ENCODE data around the gene SFPQ.

SFPQ gene

GRCh38 chr1:35179908-35180307 lies 13.0 kb downstream of the SFPQ start:
- no peak for DNase-seq (ENCODE audit: low read depth)
- TF ChIP-seq, protein P1, sequence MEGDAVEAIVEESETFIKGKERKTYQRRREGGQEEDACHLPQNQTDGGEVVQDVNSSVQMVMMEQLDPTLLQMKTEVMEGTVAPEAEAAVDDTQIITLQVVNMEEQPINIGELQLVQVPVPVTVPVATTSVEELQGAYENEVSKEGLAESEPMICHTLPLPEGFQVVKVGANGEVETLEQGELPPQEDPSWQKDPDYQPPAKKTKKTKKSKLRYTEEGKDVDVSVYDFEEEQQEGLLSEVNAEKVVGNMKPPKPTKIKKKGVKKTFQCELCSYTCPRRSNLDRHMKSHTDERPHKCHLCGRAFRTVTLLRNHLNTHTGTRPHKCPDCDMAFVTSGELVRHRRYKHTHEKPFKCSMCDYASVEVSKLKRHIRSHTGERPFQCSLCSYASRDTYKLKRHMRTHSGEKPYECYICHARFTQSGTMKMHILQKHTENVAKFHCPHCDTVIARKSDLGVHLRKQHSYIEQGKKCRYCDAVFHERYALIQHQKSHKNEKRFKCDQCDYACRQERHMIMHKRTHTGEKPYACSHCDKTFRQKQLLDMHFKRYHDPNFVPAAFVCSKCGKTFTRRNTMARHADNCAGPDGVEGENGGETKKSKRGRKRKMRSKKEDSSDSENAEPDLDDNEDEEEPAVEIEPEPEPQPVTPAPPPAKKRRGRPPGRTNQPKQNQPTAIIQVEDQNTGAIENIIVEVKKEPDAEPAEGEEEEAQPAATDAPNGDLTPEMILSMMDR (conservative IDR thresholded peaks at IDR 0.05; ENCODE audit: low read depth, low read length): no peak
- no peak overlapping the region for H3K4me3 ChIP-seq (ENCODE audit: low read length)

- no peak for DNase-seq (ENCODE audit: low read depth)
- H3K4me3 ChIP-seq (ENCODE audit: low read length): no peak overlapping the region
- TF ChIP-seq, protein P1 (conservative IDR thresholded peaks at IDR 0.05; ENCODE audit: low read depth, low read length): no peak
Measured at GRCh38 chr1:35178874-35179380, 14.0 kb downstream of the SFPQ start.

- DNase-seq (ENCODE audit: low read depth): no peak
- H3K4me3 ChIP-seq (ENCODE audit: low read length): no peak overlapping the region
- TF ChIP-seq, protein P1 (conservative IDR thresholded peaks at IDR 0.05; ENCODE audit: low read depth, low read length): no peak
Measured at GRCh38 chr1:35178295-35178695, 14.7 kb downstream of the SFPQ start.

DNA sequence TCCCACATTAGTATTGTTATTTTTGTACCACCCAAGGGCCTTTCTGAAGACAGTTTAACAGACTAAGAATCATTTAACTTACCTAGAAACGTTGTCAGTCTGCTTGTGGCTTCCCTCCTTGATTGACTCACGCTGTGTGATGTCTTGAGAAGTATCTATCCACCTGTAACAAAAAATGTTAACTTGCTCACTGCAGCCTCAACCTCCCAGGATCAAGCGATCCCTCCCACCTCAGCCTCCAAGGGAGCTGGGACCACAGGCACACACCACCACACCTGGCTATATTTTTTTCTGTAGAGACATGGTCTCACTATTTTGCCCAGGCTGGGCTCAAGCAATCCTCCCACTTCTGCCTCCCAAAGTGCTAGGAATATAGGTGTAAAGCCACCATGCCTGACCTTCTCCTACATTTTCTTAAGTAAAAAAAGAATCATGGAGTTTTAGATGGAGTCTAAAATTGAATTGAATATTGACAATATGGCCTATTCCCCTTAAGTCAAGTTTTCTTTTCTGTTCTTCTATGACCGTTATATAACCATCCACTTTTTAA lies 15.6 kb downstream of the SFPQ start:
- H3K4me3 ChIP-seq (ENCODE audit: low read length): no peak overlapping the region
- TF ChIP-seq, protein P1 (conservative IDR thresholded peaks at IDR 0.05; ENCODE audit: low read depth, low read length): no peak
- DNase-seq (ENCODE audit: low read depth): no peak

GRCh38 chr1:35175602-35176001 lies 17.3 kb downstream of the SFPQ start:
- TF ChIP-seq, protein P1 (conservative IDR thresholded peaks at IDR 0.05; ENCODE audit: low read depth, low read length): no peak
- DNase-seq (ENCODE audit: low read depth): no peak

DNA sequence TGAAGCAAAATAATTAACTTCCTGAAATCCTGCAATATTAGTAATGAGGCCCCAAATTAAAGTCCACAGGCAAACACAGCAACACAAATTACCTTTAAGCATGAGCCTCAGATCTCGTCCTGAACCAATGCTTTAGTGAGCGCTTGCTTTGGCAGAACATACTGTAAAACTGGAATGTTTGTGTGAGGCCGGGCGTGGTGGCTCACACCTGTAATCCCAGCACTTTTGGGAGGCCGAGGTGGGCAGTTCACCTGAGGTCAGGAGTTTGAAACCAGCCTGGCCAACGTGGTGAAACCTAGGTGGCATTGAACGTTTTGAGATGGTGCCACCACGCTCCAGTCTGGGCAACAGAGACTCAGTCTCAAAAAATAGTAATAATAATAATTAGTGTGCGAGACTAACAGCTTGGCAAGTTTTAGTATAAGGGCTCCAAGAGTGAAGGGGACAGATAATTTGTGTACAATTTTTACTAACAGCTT lies 17.8 kb downstream of the SFPQ start:
- H3K4me3 ChIP-seq (ENCODE audit: low read length): no peak overlapping the region
- DNase-seq (ENCODE audit: low read depth): no peak
- TF ChIP-seq, protein P1 (conservative IDR thresholded peaks at IDR 0.05; ENCODE audit: low read depth, low read length): no peak

More at GRCh38 chr1:35175602-35176001, 17.3 kb downstream of the SFPQ start:
- H3K4me3 ChIP-seq (ENCODE audit: low read length): no peak overlapping the region

DNA sequence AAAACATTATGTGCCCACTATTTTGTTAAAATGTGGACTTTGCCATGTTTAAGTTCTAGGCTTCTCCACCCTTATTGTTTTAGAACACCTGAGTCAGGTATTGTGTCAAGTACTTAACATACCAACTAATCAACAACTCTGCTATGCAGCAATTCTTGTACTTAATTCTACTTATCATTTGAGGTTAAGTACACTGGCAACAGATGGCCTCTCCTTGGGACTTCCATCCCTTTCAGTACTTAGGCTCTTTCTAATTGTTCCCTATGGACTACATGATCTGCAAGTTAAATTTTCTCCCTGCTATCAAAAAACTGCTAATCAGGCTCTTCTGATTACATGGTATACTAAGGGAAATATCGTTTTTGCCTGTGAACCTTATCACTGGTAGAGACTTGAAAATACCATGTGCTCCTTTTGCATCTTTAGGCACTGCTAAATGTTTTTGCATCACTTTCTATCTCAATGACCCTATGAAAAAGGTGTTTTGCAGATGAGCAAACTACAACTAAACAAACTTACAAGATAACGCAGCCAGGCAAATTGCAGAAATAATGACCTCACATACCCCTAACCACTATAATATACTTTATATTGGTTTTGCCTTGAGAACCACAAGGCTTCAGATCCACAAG lies 18.9 kb downstream of the SFPQ start:
- no peak for DNase-seq (ENCODE audit: low read depth)
- H3K4me3 ChIP-seq (ENCODE audit: low read length): no peak overlapping the region
- TF ChIP-seq, protein P1 (conservative IDR thresholded peaks at IDR 0.05; ENCODE audit: low read depth, low read length): no peak

Data from retinal pigment epithelial cell (primary cell).